ENCODE measurements around the gene UQCRFS1.
"Not testable (repeated sequence)": the region's sequence is repeated elsewhere in the genome, so short reads cannot be mapped to it uniquely, and the experiment has no call there.

The UQCRFS1 gene

DNA sequence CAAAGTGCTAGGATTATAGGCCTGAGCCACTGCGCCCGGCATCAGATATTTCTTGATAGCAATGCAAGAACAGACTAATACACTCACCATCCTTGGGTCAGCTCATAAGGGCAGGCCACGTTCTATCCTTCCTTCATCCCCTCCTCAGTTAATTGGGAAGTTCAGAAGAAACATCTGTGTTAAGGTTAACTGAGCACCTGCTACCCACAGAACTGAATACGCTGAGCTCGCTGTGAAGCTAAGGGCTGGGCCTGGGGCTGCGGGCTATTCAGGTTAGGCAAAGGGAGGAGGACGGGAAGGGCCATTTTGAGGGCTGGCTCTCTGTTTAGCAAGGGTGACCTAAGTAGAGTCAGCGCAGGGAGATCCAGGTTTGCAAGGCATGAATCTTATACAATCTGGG, 43.0 kb upstream of the UQCRFS1 start:
- TF ChIP-seq ZFX (IDR thresholded peaks at IDR 0.05; ENCODE audit: borderline replicate concordance), result no peak
- TF ChIP-seq, protein P1, sequence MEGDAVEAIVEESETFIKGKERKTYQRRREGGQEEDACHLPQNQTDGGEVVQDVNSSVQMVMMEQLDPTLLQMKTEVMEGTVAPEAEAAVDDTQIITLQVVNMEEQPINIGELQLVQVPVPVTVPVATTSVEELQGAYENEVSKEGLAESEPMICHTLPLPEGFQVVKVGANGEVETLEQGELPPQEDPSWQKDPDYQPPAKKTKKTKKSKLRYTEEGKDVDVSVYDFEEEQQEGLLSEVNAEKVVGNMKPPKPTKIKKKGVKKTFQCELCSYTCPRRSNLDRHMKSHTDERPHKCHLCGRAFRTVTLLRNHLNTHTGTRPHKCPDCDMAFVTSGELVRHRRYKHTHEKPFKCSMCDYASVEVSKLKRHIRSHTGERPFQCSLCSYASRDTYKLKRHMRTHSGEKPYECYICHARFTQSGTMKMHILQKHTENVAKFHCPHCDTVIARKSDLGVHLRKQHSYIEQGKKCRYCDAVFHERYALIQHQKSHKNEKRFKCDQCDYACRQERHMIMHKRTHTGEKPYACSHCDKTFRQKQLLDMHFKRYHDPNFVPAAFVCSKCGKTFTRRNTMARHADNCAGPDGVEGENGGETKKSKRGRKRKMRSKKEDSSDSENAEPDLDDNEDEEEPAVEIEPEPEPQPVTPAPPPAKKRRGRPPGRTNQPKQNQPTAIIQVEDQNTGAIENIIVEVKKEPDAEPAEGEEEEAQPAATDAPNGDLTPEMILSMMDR (IDR thresholded peaks at IDR 0.05), result no peak
- no peak overlapping the region for H3K27ac ChIP-seq

- no peak overlapping the region for H3K27ac ChIP-seq
- no peak for TF ChIP-seq ZFX (IDR thresholded peaks at IDR 0.05; ENCODE audit: borderline replicate concordance)
- TF ChIP-seq, protein P1 (IDR thresholded peaks at IDR 0.05), result no peak
Observed at GRCh38 chr19:29255006-29255405, 42.1 kb upstream of the UQCRFS1 start.

- not testable (repeated sequence) for H3K27ac ChIP-seq
Observed at GRCh38 chr19:29249798-29250197, 36.8 kb upstream of the UQCRFS1 start.

GRCh38 chr19:29248332-29248844, 35.4 kb upstream of the UQCRFS1 start:
- H3K27ac ChIP-seq, result no peak overlapping the region
- TF ChIP-seq ZFX (IDR thresholded peaks at IDR 0.05; ENCODE audit: borderline replicate concordance), result no peak

DNA sequence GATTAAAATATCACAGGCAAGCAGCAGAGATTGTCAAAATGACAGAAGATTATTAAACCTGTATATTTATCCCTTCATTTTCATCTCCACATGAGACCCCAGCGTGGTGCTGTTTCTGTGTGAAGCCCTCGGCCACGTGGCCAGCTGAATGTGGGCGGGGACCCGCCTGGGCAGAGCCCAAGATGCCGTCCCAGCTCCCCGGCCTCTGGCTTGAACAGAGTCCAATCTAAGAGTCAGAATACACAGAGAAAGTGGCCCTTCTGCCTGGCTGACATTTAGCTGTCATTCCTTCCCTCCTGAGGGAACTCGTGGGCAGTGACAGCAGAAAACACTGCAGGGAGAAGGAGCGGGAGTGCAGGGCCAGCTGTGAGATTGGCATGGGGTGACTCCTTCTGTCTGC, 34.9 kb upstream of the UQCRFS1 start:
- no peak for TF ChIP-seq ZFX (IDR thresholded peaks at IDR 0.05; ENCODE audit: borderline replicate concordance)
- TF ChIP-seq, protein P1 (IDR thresholded peaks at IDR 0.05), result no peak
- no peak overlapping the region for H3K27ac ChIP-seq

DNA sequence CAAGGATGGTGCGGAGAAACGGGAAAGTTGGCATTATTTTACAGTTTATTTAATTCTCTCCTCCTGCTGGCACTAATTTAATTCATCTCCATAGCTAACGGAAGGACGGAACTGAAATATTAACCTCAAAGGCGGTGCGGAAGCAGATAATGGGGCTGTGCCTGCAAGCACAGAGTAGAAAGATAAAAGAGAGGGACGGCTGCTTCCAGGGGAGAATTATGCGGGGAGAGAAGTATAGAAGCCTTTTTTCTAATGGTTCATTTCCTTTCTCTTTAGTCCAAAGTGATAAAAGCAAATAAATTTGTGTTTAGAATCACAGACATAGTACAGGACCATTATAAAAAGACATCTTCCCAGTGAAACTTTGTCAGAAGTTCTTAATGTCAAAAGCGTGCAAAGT, 34.5 kb upstream of the UQCRFS1 start:
- TF ChIP-seq, protein P1 (IDR thresholded peaks at IDR 0.05), result no peak
- TF ChIP-seq ZFX (IDR thresholded peaks at IDR 0.05; ENCODE audit: borderline replicate concordance), result no peak
- no peak overlapping the region for H3K27ac ChIP-seq

DNA sequence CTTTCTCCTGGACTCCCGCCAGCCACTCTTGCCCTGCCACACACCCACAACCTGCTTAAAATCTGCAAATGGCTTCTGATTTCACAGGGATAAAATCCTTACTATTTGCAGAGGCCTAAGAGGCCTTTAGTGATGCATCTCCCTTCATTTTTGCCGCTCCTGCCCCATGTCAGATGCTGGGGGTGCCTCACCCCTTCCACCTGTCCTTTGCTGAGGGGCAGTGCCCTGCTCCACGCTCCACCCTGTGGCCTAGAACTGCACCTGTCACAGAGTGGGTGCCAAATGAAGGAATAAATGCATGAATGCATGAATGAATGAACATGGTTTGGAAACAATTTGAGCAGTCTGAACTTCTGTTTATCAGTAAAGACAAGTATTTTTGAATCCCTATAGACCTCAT, 34.1 kb upstream of the UQCRFS1 start:
- no peak for TF ChIP-seq ZFX (IDR thresholded peaks at IDR 0.05; ENCODE audit: borderline replicate concordance)
- TF ChIP-seq, protein P1 (IDR thresholded peaks at IDR 0.05), result no peak
- H3K27ac ChIP-seq, result no peak overlapping the region

- no peak for TF ChIP-seq ZFX (IDR thresholded peaks at IDR 0.05; ENCODE audit: borderline replicate concordance)
- TF ChIP-seq, protein P1 (IDR thresholded peaks at IDR 0.05), result no peak
- no peak overlapping the region for H3K27ac ChIP-seq
Observed at GRCh38 chr19:29245215-29245614, 32.3 kb upstream of the UQCRFS1 start.

Data from 22Rv1 (cell line).